K562 (cell line): ENCODE measurements around the gene RBM34. TPM values are rescaled to one million over a fixed set of nuclear protein-coding genes. Genes with fewer than 3 reads are reported as not detected.
A peak's percentile ranks its signal among the peaks of the same experiment; 100 is the strongest.

Experiments
- ARID4B ChIP-seq: sonication (generic); formaldehyde crosslinking; IDR thresholded peaks from 2 replicates; pipeline ENCODE4 v1.8.0; 2022; ENCODE audit warnings: mild to moderate bottlenecking, missing genetic modification reagents
- BRCA1 ChIP-seq, 2 experiments: fragments of 450-650 bp in 1 of 2; sonication (generic) in 1 of 2; formaldehyde crosslinking in 1 of 2; IDR thresholded peaks; 2 replicates each; pipeline versions ENCODE4 v1.5.0 to v1.6.1; 2017 to 2020; ENCODE audit warnings: mild to moderate bottlenecking in 1 of 2, missing genetic modification reagents in 1 of 2
- CHAMP1 ChIP-seq: fragments of 450-650 bp; IDR thresholded peaks from 2 replicates; pipeline ENCODE4 v1.6.1; 2016; ENCODE audit warnings: mild to moderate bottlenecking
- DDX20 ChIP-seq: fragments of 450-650 bp; IDR thresholded peaks from 2 replicates; pipeline ENCODE4 v1.6.1; 2016; ENCODE audit warnings: missing genetic modification characterization, low read depth, mild to moderate bottlenecking, missing compliant biosample characterization, moderate library complexity
- FOS ChIP-seq: IDR thresholded peaks from 3 replicates; pipeline ENCODE4 v1.6.1; 2011; ENCODE audit not compliant: insufficient read length; ENCODE audit errors: extremely low read depth
- GABPB2 ChIP-seq: fragments of 250-450 bp; sonication (Bioruptor Pico); conservative IDR thresholded peaks from 2 replicates; pipeline ENCODE4 v1.5.1; 2021; ENCODE audit warnings: mild to moderate bottlenecking
- GATA2 ChIP-seq: sonication (generic); formaldehyde crosslinking; IDR thresholded peaks from 2 replicates; pipeline ENCODE4 v1.4.0; 2020; ENCODE audit warnings: mild to moderate bottlenecking, missing genetic modification reagents
- HMGN3 ChIP-seq: IDR thresholded peaks from 2 replicates; pipeline ENCODE4 v1.6.1; 2011; ENCODE audit warnings: borderline replicate concordance, low read depth, mild to moderate bottlenecking, mixed read lengths, low read length; ENCODE audit not compliant: insufficient read length; ENCODE audit errors: extremely low read depth
- HOMEZ ChIP-seq: fragments of 250-450 bp; sonication (Bioruptor Pico); IDR thresholded peaks from 2 replicates; pipeline ENCODE4 v1.4.0; 2020; ENCODE audit warnings: mild to moderate bottlenecking, moderate library complexity
- SIX5 ChIP-seq, 2 experiments: IDR thresholded peaks; 2 replicates each; pipeline ENCODE4 v1.6.1; 2011; ENCODE audit warnings: low read length in 2 of 2, borderline replicate concordance in 1 of 2, low read depth in 1 of 2, mild to moderate bottlenecking in 1 of 2, moderate library complexity in 1 of 2; ENCODE audit not compliant: insufficient read depth in 1 of 2
- SNAPC5 ChIP-seq: fragments of 250-450 bp; sonication (Bioruptor Pico); IDR thresholded peaks from 2 replicates; pipeline ENCODE4 v1.8.0; 2021; ENCODE audit warnings: moderate library complexity, mild to moderate bottlenecking, inconsistent platforms
- TCF15 ChIP-seq: fragments of 250-450 bp; sonication (Bioruptor Pico); IDR thresholded peaks from 2 replicates; pipeline ENCODE4 v1.8.0; 2022; ENCODE audit warnings: moderate library complexity, mild to moderate bottlenecking, inconsistent platforms
- WHSC1 ChIP-seq: IDR thresholded peaks from one replicate; pipeline ENCODE4 v1.6.1; 2012; ENCODE audit warnings: low read length, control low read depth, inconsistent platforms
- ZBTB9 ChIP-seq: fragments of 450-650 bp; formaldehyde crosslinking; IDR thresholded peaks from 2 replicates; pipeline ENCODE4 v1.4.0; 2020; ENCODE audit warnings: mild to moderate bottlenecking, moderate library complexity
- ZNF143 ChIP-seq: sonication (generic); formaldehyde crosslinking; IDR thresholded peaks from 2 replicates; pipeline ENCODE4 v1.9.0; 2022; ENCODE audit warnings: mild to moderate bottlenecking, missing genetic modification reagents
- ZNF79 ChIP-seq: fragments of 250-450 bp; sonication (Bioruptor Pico); IDR thresholded peaks from 2 replicates; pipeline ENCODE4 v1.4.0; 2020; ENCODE audit warnings: low read depth, mild to moderate bottlenecking, moderate library complexity
- ZSCAN29 ChIP-seq: fragments of 450-650 bp; IDR thresholded peaks from 2 replicates; pipeline ENCODE4 v1.6.1; 2017
- polyA plus RNA-seq, 8 experiments: library from polyadenylated mRNA; depleted of rRNA in 4 of 8; stranded (reverse) in 5 of 8; unstranded in 3 of 8; fragments of >200 nt; fragmentation: Nextera tagmentation in 2 of 8; fragmentation: Illumina TruSeq in 1 of 8; extraction: Ambion mirVana in 2 of 8; extraction: Trizol in 1 of 8; gene quantifications; 2 replicates each; pipeline versions ENCODE4 v1.2.1 to v1.2.3, GENCODE V29; 2011 to 2014; ENCODE audit warnings: inconsistent platforms in 1 of 8, missing spikeins in 1 of 8
- total RNA-seq, 7 experiments: library from RNA; depleted of rRNA in 6 of 7; stranded (reverse); fragments of >200 nt in 6 of 7; fragmentation: Illumina TruSeq in 2 of 7; extraction: Trizol in 2 of 7; gene quantifications; 2 replicates each; pipeline versions ENCODE4 v1.2.1 to v1.2.3, GENCODE V29; 2011 to 2021; ENCODE audit warnings: low replicate concordance in 1 of 7

The RBM34 gene
- total and polyA plus RNA-seq, 9 of the 15 experiments (the other 6 are each of a cell fraction or from before 2014, with no cell fraction given), result 64.0 to 178 (median 124) TPM

- TF ChIP-seq HMGN3 (peak; percentile 10), ZNF143 (0 out of 2 replicates have a peak, but pooled peaks have one; percentile 18), TCF15 (CRISPR knock-in tag) (no peak), ARID4B (no peak), BRCA1 (IDR thresholded peaks at IDR 0.05) (no peak), BRCA1 (CRISPR knock-in tag; IDR thresholded peaks at IDR 0.05) (no peak), FOS (no peak), SIX5 (IDR thresholded peaks at IDR 0.05; ENCODE audit: borderline replicate concordance in 1 of 2, insufficient read depth in 1 of 2, low read depth in 1 of 2, low read length in 2 of 2) (no peak), DDX20 (no peak), HOMEZ (no peak), ZSCAN29 (no peak), CHAMP1 (no peak), SNAPC5 (CRISPR knock-in tag) (no peak), ZBTB9 (CRISPR knock-in tag) (no peak), GABPB2 (CRISPR knock-in tag) (no peak), ZNF79 (no peak), WHSC1 (no peak), GATA2 (CRISPR knock-in tag) (no peak)
These were observed 67.9 kb downstream of the RBM34 start (continued) for GRCh38 chr1:235093013-235093695.
